Ishikawa (cell line): ENCODE data around the gene ACE.

Experiments
- CEBPB ChIP-seq: IDR thresholded peaks from 2 replicates; pipeline ENCODE4 v1.6.1; 2012
- CREB1 ChIP-seq: IDR thresholded peaks from 2 replicates; pipeline ENCODE4 v1.6.1; 2012; ENCODE audit warnings: low read depth
- EGR1 ChIP-seq: IDR thresholded peaks from 2 replicates; pipeline ENCODE4 v1.6.1; 2012
- EP300 ChIP-seq: IDR thresholded peaks from 2 replicates; pipeline ENCODE4 v1.6.1; 2012; ENCODE audit warnings: borderline replicate concordance
- FOXM1 ChIP-seq: IDR thresholded peaks from 2 replicates; pipeline ENCODE4 v1.6.1; 2012; ENCODE audit warnings: low read depth, borderline replicate concordance
- NFIC ChIP-seq: IDR thresholded peaks from 2 replicates; pipeline ENCODE4 v1.6.1; 2012
- RAD21 ChIP-seq: IDR thresholded peaks from 2 replicates; pipeline ENCODE4 v1.6.1; 2012; ENCODE audit warnings: low read depth
- TAF1 ChIP-seq: IDR thresholded peaks from 2 replicates; pipeline ENCODE4 v1.6.1; 2012; ENCODE audit warnings: low read depth, mild to moderate bottlenecking
- TCF12 ChIP-seq: IDR thresholded peaks from 2 replicates; pipeline ENCODE4 v1.6.1; 2012; ENCODE audit warnings: low read depth
- TEAD4 ChIP-seq: IDR thresholded peaks from 2 replicates; pipeline ENCODE4 v1.6.1; 2012
- YY1 ChIP-seq: IDR thresholded peaks from 2 replicates; pipeline ENCODE4 v1.6.1; 2012; ENCODE audit warnings: low read depth
- ZBTB7A ChIP-seq: IDR thresholded peaks from 2 replicates; pipeline ENCODE4 v1.6.1; 2012; ENCODE audit warnings: low read depth
- TF ChIP-seq, protein P1 (sequence below): IDR thresholded peaks from 2 replicates; pipeline ENCODE4 v1.6.1; 2012
- TF ChIP-seq, protein P2 (sequence below): IDR thresholded peaks from 2 replicates; pipeline ENCODE4 v1.6.1; 2012; ENCODE audit warnings: low read depth, mild to moderate bottlenecking
- TF ChIP-seq, protein P3 (sequence below): IDR thresholded peaks from 2 replicates; pipeline ENCODE4 v1.6.1; 2012

ACE gene

DNA sequence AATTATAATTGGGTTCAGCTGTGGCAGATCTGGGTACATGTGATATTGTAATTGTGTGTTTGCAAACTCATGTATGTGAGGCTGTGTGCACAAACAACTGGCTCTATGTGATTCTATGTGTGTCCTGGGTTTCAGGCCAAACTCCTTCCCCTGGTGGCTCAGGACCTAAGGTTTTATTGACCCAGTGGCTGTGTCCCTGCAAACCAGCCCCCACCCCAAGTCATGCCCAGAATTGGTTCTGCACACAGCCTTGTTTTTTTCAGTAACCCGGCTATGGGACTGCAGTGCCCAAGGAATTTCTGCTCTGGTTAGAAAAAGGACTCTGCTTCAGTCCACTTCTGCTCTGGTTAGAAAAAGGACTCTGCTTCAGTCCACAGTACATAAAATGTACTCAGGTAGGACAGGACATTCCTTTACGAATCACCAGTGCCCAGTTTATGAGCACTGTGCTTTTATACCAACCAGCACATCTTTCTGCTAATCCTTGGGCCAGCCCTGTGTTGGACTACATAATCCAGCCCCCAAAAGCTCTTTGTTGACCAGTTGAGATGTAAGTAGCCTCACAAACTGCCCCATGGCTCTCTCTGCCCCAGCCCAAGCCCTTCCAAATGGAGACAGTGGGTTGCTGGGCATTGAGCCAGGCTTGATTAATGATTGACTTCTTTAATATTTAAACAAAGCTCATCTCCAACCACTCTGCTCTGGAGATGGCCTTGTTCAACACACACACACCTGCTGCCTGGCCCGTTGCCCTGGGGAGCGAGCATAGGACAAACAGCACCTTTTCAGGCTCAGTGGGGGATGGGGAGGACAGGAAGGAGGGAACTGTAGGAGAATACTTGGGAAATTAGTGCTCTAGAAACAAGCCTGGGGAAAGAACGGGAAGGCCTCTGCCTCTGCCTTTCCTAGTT is 43.4 kb downstream of the ACE start:
- no peak for TF ChIP-seq TAF1
- TF ChIP-seq EGR1 = no peak
- no peak for TF ChIP-seq NFIC
- no peak for TF ChIP-seq TEAD4
- TF ChIP-seq, protein P1, sequence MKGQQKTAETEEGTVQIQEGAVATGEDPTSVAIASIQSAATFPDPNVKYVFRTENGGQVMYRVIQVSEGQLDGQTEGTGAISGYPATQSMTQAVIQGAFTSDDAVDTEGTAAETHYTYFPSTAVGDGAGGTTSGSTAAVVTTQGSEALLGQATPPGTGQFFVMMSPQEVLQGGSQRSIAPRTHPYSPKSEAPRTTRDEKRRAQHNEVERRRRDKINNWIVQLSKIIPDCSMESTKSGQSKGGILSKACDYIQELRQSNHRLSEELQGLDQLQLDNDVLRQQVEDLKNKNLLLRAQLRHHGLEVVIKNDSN = no peak
- no peak for TF ChIP-seq ZBTB7A
- TF ChIP-seq, protein P2, sequence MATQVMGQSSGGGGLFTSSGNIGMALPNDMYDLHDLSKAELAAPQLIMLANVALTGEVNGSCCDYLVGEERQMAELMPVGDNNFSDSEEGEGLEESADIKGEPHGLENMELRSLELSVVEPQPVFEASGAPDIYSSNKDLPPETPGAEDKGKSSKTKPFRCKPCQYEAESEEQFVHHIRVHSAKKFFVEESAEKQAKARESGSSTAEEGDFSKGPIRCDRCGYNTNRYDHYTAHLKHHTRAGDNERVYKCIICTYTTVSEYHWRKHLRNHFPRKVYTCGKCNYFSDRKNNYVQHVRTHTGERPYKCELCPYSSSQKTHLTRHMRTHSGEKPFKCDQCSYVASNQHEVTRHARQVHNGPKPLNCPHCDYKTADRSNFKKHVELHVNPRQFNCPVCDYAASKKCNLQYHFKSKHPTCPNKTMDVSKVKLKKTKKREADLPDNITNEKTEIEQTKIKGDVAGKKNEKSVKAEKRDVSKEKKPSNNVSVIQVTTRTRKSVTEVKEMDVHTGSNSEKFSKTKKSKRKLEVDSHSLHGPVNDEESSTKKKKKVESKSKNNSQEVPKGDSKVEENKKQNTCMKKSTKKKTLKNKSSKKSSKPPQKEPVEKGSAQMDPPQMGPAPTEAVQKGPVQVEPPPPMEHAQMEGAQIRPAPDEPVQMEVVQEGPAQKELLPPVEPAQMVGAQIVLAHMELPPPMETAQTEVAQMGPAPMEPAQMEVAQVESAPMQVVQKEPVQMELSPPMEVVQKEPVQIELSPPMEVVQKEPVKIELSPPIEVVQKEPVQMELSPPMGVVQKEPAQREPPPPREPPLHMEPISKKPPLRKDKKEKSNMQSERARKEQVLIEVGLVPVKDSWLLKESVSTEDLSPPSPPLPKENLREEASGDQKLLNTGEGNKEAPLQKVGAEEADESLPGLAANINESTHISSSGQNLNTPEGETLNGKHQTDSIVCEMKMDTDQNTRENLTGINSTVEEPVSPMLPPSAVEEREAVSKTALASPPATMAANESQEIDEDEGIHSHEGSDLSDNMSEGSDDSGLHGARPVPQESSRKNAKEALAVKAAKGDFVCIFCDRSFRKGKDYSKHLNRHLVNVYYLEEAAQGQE = no peak
- TF ChIP-seq, protein P3, sequence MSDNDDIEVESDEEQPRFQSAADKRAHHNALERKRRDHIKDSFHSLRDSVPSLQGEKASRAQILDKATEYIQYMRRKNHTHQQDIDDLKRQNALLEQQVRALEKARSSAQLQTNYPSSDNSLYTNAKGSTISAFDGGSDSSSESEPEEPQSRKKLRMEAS = no peak
- TF ChIP-seq FOXM1 = no peak
- TF ChIP-seq TCF12 = no peak

DNA sequence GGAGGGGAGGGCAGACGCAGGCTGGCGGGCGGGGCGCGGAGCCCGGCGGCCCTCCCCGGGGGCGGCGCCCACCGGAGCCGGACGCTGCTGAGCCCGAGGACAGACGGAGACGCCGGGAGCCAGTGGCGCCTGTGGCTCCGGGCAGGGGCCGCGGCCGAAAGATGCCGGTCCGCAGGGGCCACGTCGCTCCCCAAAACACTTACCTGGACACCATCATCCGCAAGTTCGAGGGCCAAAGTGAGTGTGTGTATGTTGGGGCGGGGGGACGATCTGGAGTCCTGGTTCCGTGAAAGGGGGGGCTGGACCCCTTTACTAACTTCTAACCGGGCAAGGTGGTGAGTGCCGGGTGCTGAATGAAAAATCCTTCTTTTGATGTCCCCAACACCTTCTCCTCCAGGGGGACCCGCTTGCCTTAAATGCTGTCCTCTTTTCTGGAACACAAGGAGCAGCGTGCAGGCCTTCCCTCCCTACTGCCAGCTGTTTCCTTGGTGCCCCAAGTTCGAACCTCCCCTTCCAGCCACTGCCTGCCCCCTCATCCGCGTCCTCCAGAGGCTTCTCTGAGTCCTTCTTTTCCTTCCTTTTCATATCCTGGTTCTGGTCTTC is 46.5 kb downstream of the ACE start, which contains the start of gene KCNH6:
Gene KCNH6 (plus strand): TSS at position 106 of the 603 bp plus-strand sequence. CDS start 56 bp downstream, at position 162.
- TF ChIP-seq TEAD4 (no peak), ZBTB7A (0 out of 2 replicates have a peak, but pooled peaks have one; percentile 28), YY1 (no peak), RAD21 (no peak), TCF12 (no peak)

DNA sequence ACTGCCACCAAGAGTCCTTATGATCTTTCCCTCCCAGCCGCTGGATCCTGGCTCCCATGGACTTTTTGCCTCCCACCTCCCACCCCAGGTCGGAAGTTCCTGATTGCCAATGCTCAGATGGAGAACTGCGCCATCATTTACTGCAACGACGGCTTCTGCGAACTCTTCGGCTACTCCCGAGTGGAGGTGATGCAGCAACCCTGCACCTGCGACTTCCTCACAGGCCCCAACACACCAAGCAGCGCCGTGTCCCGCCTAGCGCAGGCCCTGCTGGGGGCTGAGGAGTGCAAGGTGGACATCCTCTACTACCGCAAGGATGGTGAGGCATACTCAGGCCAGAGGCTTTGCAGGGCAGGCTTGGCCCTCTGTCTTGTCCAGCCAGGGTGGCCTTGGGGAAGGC is 47.2 kb downstream of the ACE start:
- no peak for TF ChIP-seq TAF1
- TF ChIP-seq EGR1 = no peak
- TF ChIP-seq FOXM1 = no peak
- TF ChIP-seq, protein P3 = no peak
- no peak for TF ChIP-seq CREB1
- TF ChIP-seq YY1 = no peak
- no peak for TF ChIP-seq CEBPB
- TF ChIP-seq TEAD4 = no peak
- TF ChIP-seq TCF12 = no peak
- TF ChIP-seq RAD21 = no peak
- no peak for TF ChIP-seq NFIC
- no peak for TF ChIP-seq ZBTB7A
- TF ChIP-seq, protein P2 = no peak
- TF ChIP-seq EP300 = no peak
- TF ChIP-seq, protein P1 = no peak

DNA sequence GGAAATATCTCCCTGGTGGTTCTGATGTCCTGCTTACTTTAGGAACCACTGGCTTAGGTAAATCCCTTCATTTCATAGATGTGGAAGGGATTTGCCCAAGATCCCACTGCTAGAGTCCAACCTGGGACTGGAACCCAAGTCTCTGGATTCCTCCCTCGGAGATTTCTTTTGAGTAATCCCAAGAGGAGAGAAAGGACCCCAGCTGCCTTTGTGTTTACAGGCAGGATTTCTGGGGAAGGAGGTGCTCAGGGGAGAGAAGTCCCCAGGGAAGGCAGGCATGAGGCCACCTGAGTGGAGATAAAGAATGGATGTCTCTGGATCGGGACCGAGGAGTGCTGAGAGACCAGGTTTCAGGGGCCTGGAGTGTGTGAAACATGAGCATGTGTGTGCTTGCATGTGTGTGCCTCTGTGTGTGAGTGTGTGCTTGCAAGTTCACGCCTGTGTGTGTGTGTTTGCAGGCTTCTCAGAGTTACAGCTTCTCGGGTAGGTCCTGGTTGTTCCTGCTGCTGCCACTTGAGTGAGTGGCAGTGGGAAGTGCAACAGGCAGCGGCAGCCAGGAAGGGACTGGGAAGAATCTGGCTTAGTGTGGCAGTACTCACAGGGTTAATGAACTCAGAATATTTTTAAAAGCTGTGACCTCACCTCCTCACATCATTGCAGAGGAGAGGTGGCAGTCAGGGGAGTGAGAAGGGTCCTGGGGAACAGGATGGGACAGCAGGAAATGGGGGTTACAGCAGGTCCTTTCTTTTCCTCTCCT is 48.5 kb downstream of the ACE start:
- TF ChIP-seq TEAD4 (no peak), CREB1 (no peak)

DNA sequence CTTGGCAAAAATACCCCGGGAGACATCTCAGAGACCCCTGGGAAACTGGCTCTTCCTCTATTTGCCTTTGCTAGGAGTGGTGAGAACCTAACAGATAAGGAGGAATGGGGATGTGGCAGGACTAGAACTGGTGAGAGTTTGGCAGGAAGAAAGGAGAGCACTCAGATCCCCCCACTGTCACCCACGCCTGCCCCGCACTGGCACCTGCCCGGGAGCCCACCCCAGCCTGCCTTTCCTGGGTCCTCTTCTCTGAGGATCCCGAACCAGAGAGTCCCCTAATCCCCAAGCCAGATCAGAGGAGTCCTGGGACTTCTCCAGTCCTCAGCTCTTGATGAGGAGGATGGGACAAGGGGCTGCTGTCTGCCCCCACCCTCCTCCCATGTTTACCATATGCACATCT is 50.0 kb downstream of the ACE start:
- no peak for TF ChIP-seq EGR1
- no peak for TF ChIP-seq TAF1
- TF ChIP-seq CEBPB = no peak
- TF ChIP-seq, protein P3 = no peak
- TF ChIP-seq RAD21 = no peak
- TF ChIP-seq YY1 = no peak
- TF ChIP-seq TEAD4 = no peak

DNA sequence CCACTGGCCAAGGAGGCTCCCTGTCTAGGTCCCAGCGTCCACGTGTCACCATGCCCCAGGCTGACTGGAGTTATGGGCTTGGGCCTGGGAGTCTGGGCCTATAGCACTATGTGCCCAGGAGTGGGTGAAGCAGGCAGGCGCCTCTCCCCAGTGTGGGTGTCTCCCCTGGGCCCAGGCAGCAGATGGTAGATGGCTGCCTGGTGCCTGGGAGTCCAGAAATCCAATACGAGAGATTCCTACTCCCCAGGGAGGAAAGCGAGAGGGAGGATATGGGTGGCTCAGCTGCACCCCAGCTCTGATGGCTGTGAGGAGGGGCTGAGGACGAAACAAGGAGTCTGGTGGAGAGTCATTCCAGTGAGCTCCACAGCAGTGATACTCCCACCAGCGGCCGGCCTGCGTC is 51.3 kb downstream of the ACE start:
- TF ChIP-seq EGR1 = no peak
- TF ChIP-seq ZBTB7A = no peak
- TF ChIP-seq YY1 = no peak
- no peak for TF ChIP-seq CEBPB
- TF ChIP-seq, protein P2 = no peak
- TF ChIP-seq FOXM1 = no peak
- TF ChIP-seq, protein P3 = no peak
- no peak for TF ChIP-seq TCF12
- TF ChIP-seq, protein P1 = no peak
- no peak for TF ChIP-seq NFIC
- no peak for TF ChIP-seq RAD21
- no peak for TF ChIP-seq EP300
- no peak for TF ChIP-seq CREB1
- TF ChIP-seq TEAD4 = no peak
- no peak for TF ChIP-seq TAF1
